ENCODE data around the gene MTHFD1L.

The MTHFD1L gene

DNA sequence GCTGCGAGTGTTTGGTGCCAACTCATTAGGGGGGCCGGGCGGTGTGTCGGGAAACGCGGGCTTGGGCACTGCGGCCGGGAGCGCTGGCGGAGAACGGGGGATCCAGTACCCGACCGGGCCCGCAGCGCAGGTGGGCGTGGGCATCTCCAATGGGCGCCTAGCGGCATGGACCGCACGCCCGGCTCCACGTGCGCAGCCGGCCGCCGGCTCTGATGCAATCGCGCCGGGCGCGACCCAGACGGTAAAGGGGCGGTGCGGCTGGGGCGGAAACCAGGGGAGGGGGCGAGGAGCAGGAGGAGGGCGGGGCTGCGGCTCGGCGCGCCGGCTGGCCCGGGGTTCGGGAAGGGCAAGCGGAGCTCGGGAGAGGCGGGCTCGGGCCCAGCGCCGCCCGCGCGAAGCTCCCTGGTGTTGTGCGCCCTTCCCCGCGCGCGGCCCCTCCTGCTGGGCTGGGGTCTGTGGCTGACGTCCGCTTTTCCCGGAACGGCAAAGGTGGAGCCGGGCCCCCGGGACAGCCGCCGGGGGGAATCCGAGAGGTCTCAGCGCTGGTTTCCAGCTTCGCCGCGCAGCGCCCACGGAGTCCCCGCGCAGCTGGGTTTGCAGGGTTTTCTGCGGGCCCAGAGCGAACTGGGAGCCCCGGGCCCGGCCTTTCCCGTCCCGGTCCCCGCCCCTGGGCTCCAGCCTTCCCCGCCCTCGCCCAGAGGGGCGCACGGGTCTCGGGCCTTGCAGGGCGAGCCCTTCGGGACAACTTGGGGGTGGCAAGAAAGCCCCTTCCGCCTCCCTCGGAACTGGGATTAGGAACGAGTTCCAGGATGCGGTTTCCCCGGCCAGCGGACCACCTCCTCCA is 867 bp downstream of the MTHFD1L start:
- DNase-seq (ENCODE audit: low read depth), result no peak

DNA sequence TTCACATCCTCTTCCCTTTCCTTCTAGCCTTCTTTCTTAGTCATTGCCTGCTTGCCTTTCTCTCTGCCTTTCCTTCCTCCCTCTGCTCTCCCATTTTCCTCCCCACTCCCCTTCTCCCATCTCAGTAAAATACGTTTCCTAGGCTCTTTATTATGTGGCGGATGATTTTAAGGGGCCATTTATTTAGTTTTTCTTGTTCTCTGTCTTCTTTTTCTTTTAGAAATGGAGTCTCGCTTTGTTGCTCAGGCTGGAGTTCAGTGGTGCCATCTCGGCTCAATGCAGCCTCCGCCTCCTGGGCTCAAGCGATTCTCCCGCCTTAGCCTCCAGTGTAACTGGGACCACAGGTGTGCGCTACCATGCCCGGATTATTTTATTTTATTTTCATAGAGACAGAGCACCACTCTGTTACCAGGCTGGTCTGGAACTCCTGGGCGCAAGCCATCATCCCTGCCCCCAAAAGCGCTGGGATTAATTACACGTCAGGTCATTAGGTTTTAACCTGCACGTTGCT is 1.5 kb downstream of the MTHFD1L start:
- DNase-seq (ENCODE audit: low read depth), result no peak

DNA sequence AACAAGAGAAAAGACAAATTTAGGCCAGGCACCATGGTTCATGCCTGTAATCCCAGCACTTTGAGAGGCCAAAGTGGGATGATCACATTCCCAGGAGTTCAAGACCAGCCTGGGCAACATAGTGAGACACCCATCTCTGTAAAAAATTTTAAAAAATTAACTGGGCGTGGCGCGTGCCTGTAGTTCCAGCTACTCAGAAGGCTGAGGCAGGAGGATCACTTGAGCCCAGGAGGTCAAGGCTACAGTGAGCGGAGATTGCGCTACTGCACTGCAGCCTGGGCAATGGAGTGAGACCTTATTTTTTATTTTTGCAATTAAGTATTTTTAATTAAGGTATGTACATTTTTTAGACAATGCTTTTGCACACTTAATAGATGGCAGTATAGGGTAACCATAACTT is 3.3 kb downstream of the MTHFD1L start:
- DNase-seq (ENCODE audit: low read depth), result no peak

DNA sequence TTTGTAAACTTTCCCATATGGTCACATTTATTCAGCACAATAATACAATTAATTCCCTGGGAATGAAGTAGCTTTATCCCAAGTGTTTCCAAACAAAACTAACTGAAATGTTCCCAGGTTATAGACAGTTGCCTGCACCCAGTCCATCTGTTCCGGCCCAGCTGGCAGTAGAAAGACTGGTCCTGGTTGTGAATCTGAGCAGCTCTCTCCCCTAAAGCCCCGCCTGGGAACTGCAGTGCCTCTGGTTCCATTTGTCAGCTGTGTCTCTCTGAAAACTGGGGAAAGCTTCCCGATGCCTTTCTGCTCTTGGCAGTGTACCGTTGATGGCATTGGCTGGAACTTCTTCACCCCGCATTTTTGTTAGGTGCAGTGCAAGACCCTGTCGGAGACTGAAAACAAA is 8.7 kb downstream of the MTHFD1L start:
- no peak for DNase-seq (ENCODE audit: low read depth)

DNA sequence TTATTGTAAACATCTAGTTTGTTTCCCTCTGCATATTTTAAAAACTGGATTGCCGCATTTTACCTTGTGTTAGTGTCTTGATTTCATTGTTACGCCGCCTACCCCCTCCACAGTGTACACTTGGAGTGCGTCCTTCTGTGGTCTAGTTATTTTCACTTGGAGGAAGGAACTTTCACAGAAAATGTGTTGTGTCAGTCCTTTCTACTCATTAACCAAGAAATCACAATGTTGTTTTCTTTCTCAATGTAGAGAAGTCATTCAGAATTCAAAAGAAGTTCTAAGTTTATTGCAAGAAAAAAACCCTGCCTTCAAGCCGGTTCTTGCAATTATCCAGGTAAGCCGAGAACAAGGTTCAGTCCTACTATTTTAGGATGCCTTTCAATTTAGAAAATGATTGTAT is 10.3 kb downstream of the MTHFD1L start:
- no peak for DNase-seq (ENCODE audit: low read depth)

DNA sequence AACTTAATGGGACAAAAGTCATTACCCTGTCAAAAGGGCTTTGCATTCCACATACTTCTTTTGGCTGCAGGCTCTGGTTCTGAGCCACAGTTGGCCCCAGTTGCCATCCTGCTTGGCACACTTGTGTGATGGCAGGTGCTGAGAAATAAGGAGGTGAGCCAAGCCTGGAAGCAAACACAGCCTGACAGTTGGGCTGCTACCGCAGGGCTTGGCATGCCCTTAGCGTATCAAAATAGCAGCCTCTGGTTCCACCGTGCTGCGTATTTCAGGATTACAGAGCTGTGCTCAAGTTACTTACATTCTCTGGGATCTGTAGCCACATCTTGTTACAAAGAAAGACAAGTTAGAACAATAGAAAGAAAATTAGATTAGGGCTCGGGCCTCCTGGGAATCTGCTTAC is 11.1 kb downstream of the MTHFD1L start:
- DNase-seq (ENCODE audit: low read depth), result no peak

DNA sequence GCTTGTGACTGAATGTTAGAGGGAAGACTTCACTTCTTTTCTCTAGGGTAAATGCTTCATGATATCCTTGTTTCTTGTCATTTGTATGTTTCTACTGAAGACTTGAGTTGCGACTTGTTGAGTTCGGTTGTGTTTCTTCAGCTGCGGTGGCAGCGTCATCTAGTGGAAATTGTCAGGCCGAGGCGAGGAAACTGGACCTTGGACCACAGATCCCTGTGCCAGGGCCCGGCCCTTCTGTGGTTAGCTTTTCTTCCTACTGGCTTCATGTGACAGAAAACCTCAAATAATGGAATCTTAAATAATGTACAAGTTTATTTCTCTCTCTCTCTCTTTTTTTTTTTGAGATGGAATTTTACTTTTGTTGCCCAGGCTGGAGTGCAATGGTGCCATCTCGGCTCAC is 12.4 kb downstream of the MTHFD1L start:
- DNase-seq (ENCODE audit: low read depth), result no peak

DNA sequence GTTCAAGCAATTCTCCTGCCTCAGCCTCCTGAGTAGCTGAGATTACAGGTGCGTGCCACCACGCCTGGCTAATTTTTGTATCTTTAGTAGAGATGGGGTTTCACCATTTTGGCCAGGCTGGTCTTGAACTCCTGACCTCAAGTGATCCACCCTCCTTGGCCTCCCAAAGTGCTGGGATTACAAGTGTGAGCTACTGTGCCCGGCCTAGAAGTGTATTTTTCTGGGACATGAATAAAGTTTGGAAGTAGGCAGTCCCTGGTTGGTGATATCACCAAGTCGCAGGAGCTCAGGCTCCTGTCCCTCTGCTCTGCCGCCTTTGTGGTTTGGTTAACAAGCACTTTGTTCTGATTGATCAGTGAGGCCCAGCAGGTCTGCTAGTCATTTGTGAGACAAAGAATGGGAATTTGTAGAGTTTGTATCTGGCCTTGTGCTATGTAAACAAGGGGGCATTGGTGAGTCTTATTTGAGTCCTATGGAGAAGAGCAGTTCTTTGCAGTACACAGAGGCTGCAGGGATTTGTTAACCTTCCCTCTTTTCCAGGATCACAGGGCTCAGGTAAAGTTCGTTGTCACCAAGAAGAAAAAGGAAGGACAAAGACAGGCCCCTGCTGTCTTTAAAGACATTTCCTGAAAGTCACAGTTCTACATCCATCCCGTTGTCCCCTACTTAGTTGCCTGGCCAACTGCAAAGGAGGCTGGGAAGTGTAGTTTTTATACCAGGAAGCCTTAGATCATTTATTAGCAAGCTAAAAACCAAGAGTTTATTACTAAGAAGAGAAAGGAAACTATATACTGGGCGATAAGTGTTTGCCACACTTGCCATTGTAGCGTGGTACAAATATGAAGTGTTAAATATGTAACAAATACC is 13.1 kb downstream of the MTHFD1L start:
- no peak for DNase-seq (ENCODE audit: low read depth)

DNA sequence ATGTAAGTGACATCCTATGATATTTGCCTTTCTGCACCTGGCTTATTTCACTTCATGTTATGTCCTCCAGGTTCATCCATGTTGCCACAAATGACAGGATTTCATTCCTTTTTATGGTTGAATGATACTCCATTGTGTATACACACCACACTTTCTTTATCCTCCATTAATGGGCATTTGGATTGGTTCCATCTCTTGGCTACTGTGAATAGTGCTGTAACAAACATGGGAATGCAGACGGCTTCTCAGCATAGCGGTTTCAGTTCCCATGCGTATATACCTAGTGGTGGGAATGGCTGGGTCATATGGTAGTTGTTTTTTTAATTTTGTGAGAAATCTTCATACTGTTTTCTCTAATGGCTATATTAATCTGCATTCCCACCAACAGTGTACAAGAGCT is 14.8 kb downstream of the MTHFD1L start:
- no peak for DNase-seq (ENCODE audit: low read depth)

DNA sequence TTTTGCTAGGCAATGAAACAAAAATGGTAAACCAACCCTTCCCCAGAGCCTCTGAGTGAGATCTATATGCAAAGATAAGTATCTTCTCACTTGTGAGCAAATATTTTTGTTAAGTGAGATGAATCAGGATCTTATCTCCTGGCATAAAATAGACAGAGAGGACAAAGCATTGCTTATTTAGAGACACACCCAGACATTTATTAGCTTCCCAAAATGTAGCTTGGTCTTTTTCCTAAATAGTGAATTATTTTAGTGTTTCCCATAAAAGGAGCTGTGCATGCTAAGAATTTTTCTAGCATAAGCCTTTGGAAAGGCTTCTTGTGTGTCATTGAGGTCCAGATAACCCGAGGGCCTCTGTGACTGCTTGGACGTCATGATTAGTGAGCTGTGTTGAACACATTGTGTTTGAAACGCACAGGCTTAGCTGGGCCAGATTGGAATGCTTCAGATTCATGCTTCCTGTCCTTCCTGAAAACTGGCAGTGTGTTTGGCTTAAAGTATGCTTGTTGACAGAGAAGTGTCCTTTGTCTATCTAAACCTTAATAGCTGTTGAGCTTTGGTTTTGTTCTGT is 16.5 kb downstream of the MTHFD1L start:
- peak; percentile 99 for DNase-seq (ENCODE audit: low read depth)

DNA sequence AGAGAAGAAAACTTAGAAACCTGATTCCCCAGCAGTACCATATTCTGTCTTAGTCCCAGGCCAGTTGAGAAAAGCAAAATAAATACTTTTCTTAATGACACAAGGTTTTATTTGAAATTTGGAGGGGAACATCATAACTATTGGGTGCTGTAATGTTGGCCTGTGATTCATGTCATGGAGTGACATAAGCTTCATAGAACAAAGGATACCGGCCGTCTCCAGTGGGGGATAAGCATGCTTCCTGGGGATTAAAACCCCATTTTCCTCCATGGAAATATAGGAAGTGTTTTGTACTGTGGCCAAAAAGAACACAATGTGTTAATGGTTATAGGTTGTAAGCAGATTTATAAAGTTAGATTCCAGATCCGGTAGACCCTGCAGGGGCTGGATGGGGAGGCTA is 18.0 kb downstream of the MTHFD1L start:
- DNase-seq (ENCODE audit: low read depth), result no peak

DNA sequence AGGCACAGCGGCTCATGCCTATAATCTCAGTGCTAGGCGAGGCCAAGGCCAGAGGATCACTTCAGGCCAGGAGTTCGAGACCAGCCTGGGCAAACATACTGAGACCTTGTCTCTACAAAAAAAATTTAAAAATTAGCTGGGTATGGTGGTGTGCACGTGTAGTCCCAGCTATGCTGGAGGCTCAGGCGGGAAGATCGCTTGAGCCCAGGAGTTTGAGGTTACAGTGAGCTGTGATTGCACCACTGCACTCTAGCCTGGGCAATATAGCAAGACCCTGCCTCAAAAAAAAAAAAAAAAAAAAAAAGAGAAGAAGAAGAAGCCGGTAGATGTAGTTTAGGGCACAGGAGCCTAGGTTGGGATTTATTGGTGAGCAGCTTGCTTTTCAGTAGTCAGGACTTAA is 20.7 kb downstream of the MTHFD1L start:
- DNase-seq (ENCODE audit: low read depth), result no peak

DNA sequence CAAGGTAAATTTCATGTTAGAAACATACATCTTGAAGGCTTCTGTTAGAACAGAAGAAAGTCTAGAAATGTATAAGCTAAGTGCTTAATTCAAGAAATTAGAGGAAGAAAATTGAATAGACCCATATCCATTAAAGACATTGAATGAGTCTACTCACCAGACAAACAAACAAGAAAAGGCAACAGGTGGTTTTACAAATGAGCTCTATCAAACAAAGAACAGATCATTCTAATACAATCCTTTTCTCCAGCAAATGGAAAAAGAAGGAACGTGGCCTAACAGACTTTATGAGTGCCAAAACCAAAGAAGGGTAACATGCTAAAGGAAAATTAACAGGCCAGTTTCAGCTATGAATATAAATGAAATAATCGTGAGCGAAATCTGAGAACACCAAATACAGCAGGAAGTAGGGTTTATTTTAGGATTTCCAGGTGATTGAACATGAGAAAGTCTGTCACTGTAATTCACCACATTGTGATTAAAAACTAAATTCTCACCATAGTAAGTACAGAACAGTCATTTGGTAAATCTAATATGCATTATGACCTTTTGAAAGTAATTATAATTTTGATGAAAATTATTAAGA is 22.6 kb downstream of the MTHFD1L start:
- DNase-seq (ENCODE audit: low read depth), result no peak

DNA sequence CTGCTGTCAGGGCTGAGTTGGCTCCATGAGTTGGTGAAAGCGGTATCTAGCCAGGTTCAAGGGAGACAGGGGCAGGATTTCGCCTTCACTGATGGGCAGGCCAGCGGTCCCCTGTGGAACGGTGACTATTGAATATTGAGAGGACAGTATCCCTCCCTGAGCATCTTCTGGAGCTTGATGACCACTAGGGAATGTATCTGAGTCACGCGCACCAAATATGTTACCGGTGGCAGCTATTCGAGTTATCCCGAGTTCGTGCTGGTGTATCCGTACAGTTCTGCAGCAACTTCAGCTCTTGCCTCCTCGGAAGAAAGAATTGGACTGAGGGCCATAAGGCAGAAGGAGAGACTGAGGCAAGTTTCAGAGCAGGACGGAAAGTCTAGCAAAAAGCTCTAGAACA is 24.8 kb downstream of the MTHFD1L start:
- no peak for DNase-seq (ENCODE audit: low read depth)

DNA sequence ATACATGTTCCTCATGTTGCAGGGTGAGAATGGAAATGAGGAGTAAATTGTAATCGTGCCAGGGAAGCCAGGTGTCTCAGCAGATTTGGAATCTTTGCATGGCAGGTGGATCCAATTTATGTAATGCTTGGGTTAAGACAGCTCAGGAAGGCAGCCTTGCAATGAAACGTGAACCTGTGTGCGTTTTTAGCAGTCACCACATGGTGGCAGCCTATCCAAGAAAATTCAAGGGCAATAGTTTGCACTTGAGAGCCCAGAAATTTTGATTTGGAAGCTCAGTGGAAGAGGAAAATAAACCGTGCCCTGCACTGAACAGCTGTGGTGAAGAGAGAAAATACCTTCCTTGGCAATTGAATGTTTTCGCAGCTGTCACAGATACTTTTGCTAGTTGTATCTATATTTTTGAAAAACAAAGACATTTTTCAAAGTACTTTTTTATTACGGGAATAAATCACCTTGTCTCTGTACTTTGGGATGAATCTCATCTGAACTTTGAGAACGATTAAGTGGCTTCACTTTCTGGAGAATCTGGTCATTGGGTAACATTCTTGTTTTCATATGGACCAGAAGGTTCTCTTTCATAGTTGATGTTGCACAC is 26.5 kb downstream of the MTHFD1L start:
- no peak for DNase-seq (ENCODE audit: low read depth)

DNA sequence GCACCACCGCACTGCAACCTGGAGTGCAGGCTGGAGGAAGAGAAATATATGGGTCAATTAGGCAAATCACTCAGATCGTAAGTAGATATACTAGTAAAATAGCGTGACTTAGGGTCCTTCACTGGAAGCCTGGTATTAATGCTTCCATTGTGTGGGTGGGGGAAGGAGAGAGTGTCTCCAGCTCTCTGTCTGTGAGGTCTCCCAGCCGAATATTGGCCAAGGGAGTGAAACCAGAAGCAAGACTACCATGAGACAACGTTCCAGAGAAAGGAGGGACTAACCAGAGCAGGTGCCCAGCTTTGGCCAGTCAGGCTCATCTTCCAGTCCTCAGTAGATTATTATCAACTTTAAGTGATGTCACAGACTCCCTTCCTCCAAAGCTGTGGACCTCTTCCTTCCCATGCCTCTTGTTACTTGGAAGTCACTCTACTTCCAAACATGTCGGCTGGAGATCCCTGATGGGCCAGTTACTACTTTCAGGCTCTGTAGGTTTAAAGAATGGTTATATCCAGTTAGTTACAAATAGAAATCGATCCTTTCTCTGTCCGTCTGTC is 28.8 kb downstream of the MTHFD1L start:
- DNase-seq (ENCODE audit: low read depth), result no peak

DNA sequence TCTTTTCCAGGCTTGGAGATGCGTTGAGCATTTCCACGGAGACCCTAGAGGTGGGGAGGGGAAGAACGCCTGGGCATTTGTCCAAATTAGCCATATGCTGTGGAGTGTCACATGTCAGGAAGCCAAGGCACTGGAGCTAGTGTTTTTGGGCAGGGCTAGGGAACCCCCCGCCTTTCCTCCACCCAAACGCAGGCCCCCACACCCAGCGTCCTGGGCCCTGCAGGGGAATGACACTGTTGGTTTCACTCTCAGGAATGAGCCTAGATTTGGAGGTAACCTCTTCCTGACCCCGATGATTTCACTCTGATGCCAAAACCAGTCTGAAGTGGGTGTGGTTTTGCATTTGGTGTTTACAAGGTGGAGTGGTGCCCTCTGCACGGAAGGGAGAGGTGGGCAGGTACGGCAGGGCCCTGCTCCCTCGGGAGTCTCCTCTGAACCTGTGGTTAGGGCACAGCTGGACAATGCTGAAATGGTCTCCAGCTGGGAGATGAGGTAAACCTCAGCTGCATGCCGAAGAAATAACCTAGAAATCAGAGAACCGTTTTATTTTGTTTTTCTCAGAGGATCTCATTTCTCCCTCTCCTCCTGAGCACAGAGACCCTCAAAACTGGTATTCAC is 29.5 kb downstream of the MTHFD1L start:
- no peak for DNase-seq (ENCODE audit: low read depth)

DNA sequence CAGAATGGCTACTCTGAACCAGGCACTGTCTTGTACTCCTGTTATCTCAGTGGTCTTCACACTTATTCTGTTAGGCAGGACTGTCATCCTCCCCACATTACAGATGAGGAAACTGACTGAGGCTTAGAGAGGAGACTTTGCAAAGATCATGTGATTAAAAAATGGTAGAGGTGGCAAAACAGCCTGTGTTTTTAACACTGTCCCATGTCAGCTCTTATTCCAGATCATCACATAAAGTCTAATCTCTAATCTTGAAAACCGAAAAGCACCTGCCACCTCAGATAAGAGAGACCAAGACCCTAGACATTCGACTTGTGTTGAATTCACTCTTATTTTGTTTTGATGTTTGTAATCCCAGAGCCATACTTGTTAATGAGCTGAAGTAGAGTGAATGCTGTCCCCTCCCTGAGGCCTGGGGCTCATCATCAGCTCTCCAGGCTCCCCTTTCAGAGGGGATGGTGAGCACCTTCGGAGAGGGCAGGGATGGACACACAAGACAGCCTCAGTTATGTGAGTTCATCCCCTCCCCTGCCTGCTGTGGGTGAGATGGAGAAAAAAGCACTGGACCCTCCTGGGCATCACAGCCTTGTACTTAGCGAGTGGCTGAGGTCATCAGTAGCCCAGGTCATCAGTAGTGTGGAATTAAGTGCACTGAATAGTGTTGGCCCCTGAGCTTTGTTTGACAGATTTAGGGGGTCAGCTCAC is 30.6 kb downstream of the MTHFD1L start:
- DNase-seq (ENCODE audit: low read depth), result no peak

DNA sequence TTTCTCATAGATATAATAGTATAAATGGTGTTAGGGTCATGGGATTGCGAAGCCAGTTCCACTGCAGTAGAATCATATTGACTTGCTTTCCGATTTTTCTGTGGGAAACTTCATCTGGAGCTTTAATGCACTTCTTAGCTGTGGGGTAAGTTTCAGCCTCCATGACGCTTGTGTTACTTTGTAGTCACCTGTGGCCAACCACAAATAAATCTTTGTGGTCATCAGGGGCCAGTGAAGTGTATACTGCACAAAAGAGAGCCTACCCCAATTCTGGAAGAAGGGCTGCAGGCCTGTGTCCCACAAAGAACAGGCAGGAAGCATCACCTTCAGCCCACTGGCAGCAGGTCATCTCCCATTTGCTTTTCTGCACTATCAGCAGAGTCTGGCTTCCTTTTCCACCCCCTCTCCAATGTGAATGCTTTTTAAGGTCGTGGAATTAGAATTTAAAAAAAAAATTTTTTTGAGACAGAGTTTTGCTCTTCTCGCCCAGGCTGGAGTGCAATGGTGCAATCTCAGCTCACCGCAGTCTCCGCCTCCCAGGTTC is 32.0 kb downstream of the MTHFD1L start:
- DNase-seq (ENCODE audit: low read depth), result no peak

All from GM04503 (cell line).